Fibroblast of upper back skin (primary cell): ENCODE data around the gene POLD4.
A peak's percentile ranks its signal among the peaks of the same experiment; 100 is the strongest.

Source experiments
- DNase-seq: peaks from one replicate; pipeline ENCODE4 v3.0.0-alpha.2; 2013

Gene POLD4

GRCh38 chr11:67314218-67314617 lies 39.1 kb downstream of the POLD4 start:
- no peak for DNase-seq

GRCh38 chr11:67313125-67313890 lies 40.0 kb downstream of the POLD4 start:
- no peak for DNase-seq

GRCh38 chr11:67312187-67313021 lies 40.9 kb downstream of the POLD4 start:
- no peak for DNase-seq

- DNase-seq, result no peak
These were observed 41.7 kb downstream of the POLD4 start for GRCh38 chr11:67311556-67312082.

GRCh38 chr11:67311051-67311555 lies 42.2 kb downstream of the POLD4 start:
- no peak for DNase-seq

- DNase-seq, result no peak
These were observed 42.9 kb downstream of the POLD4 start for GRCh38 chr11:67310246-67311050.

GRCh38 chr11:67309661-67310061 lies 43.7 kb downstream of the POLD4 start:
- DNase-seq, result no peak

GRCh38 chr11:67309166-67309565 lies 44.2 kb downstream of the POLD4 start:
- DNase-seq, result no peak

- DNase-seq, result no peak
These were observed 45.1 kb downstream of the POLD4 start for GRCh38 chr11:67308031-67308866.

- DNase-seq, result no peak
These were observed 45.8 kb downstream of the POLD4 start for GRCh38 chr11:67307545-67308001.

GRCh38 chr11:67306769-67307544 lies 46.4 kb downstream of the POLD4 start:
- DNase-seq, result no peak

GRCh38 chr11:67304511-67305113 lies 48.7 kb downstream of the POLD4 start:
- DNase-seq, result no peak

GRCh38 chr11:67303835-67304411 lies 49.4 kb downstream of the POLD4 start:
- no peak for DNase-seq

GRCh38 chr11:67303132-67303834 lies 50.1 kb downstream of the POLD4 start, which contains the start of gene SSH3:
Gene SSH3 (plus strand): TSS chr11:67303530. CDS start chr11:67303626, 96 bp downstream.
- peak; percentile 30 for DNase-seq

GRCh38 chr11:67302571-67303131 lies 50.7 kb downstream of the POLD4 start:
- DNase-seq, result no peak

GRCh38 chr11:67301951-67302516 lies 51.3 kb downstream of the POLD4 start:
- DNase-seq, result no peak

GRCh38 chr11:67301313-67301921 lies 51.9 kb downstream of the POLD4 start:
- DNase-seq, result no peak
